HG03442 (cell line): ENCODE results near the gene KIF18A.
"Not testable (repeated sequence)": the region's sequence is repeated elsewhere in the genome, so short reads cannot be mapped to it uniquely, and the experiment has no call there.

ENCODE experiments used
- ATAC-seq: cut with Tn5 transposase; IDR thresholded peaks from one replicate; pipeline ENCODE4 v1.9.1; 2021; ENCODE audit warnings: mild to moderate bottlenecking, moderate library complexity; ENCODE audit not compliant: unreplicated experiment

KIF18A gene

GRCh38 chr11:28107191-28107749 lies 686 bp downstream of the KIF18A start:
- ATAC-seq: no peak

- ATAC-seq: no peak
Measured at GRCh38 chr11:28106353-28107043, 1.5 kb downstream of the KIF18A start.

- no peak for ATAC-seq
Measured at GRCh38 chr11:28105869-28106268, 2.1 kb downstream of the KIF18A start.

- ATAC-seq: no peak
Measured at GRCh38 chr11:28104984-28105383, 3.0 kb downstream of the KIF18A start.

- ATAC-seq: no peak
Measured at GRCh38 chr11:28104425-28104824, 3.5 kb downstream of the KIF18A start.

GRCh38 chr11:28102300-28102699 lies 5.7 kb downstream of the KIF18A start:
- not testable (repeated sequence) for ATAC-seq

- ATAC-seq: no peak
Measured at GRCh38 chr11:28100665-28101064, 7.3 kb downstream of the KIF18A start.

GRCh38 chr11:28099715-28100114 lies 8.2 kb downstream of the KIF18A start:
- no peak for ATAC-seq

- ATAC-seq: no peak
Measured at GRCh38 chr11:28098257-28098656, 9.7 kb downstream of the KIF18A start.

- no peak for ATAC-seq
Measured at GRCh38 chr11:28092786-28093185, 15.2 kb downstream of the KIF18A start.

GRCh38 chr11:28090052-28090749 lies 17.8 kb downstream of the KIF18A start:
- no peak for ATAC-seq

GRCh38 chr11:28089378-28089777 lies 18.6 kb downstream of the KIF18A start:
- ATAC-seq: no peak

GRCh38 chr11:28087693-28088092 lies 20.3 kb downstream of the KIF18A start:
- not testable (repeated sequence) for ATAC-seq

GRCh38 chr11:28087192-28087591 lies 20.8 kb downstream of the KIF18A start:
- not testable (repeated sequence) for ATAC-seq

- no peak for ATAC-seq
Measured at GRCh38 chr11:28086569-28086968, 21.4 kb downstream of the KIF18A start.

- no peak for ATAC-seq
Measured at GRCh38 chr11:28083118-28083517, 24.8 kb downstream of the KIF18A start.

GRCh38 chr11:28077521-28077920 lies 30.4 kb downstream of the KIF18A start:
- no peak for ATAC-seq

- no peak for ATAC-seq
Measured at GRCh38 chr11:28072321-28072720, 35.6 kb downstream of the KIF18A start.

- no peak for ATAC-seq
Measured at GRCh38 chr11:28071305-28071704, 36.7 kb downstream of the KIF18A start.

GRCh38 chr11:28058333-28058732 lies 49.6 kb downstream of the KIF18A start:
- no peak for ATAC-seq

GRCh38 chr11:28054821-28055220 lies 53.1 kb downstream of the KIF18A start:
- no peak for ATAC-seq
